ENCODE data around the gene PRKCZ. TPM values are rescaled to one million over a fixed set of nuclear protein-coding genes. Genes with fewer than 3 reads are reported as not detected.
"Not testable (repeated sequence)": the region's sequence is repeated elsewhere in the genome, so short reads cannot be mapped to it uniquely, and the experiment has no call there.

The PRKCZ gene
- total RNA-seq, 2 experiments from 2014 or later, result 6.7 to 8.0 TPM

DNA sequence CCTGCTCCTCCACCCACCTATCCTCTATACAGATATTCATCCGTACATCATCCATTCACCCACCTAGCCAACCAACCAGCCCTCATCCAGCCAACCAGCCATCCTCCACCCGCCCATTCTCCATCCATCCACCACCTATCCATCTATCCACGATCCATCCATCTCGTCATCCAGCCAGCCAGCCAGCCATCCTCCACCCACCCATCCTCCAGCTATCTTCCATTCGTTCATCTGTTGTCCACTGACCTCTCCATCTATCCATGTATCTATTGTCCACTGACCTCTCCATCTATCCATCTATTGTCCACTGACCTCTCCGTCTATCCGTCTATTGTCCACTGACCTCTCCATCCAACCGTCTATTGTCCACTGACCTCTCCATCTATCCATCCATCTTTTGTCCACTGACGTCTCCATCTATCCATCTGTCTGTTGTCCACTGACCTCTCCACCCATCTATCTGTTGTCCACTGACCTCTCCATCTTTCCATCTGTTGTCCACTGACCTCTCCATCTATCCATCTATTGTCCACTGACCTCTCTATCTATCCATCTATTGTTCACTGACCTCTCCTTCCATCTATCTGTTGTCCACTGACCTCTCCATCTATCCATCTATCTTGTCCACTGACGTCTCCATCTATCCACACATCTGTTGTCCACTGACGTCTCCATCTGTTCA lies 96.8 kb downstream of the PRKCZ start:
- ChIA-PET POLR2A (no interaction called here), CTCF (interaction anchor here (1.8 kb wide), 1 partner anchor 27 kb away, joined by 7 read pairs; no protein-coding TSS in a partner anchor)
- Mint-ChIP-seq H3K36me3 (ENCODE audit: low read depth) (no peaks in the 10 kb centered on the region), H3K4me3 (no peak overlapping the region), H3K27me3 (no peaks in the 10 kb centered on the region), H3K4me1 (peaks cover 13% of the 10 kb centered on the region), H3K27ac (no peak overlapping the region), H3K9me3 (no peaks in the 10 kb centered on the region)
- no peak for DNase-seq

DNA sequence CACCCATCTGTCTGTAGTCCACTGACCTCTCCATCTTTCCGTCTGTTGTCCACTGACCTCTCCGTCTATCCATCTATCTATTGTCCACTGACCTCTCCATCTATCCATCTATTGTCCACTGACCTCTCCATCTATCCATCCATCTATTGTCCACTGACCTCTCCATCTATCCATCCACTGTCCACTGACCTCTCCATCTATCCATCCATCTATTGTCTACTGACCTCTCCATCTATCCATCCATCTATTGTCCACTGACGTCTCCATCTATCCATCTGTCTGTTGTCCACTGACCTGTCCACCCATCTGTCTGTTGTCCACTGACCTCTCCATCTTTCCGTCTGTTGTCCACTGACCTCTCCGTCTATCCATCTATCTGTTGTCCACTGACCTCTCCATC lies 97.7 kb downstream of the PRKCZ start:
- H3K36me3 Mint-ChIP-seq (ENCODE audit: low read depth); CTCF ChIA-PET; H3K9me3 Mint-ChIP-seq; H3K27ac Mint-ChIP-seq; POLR2A ChIA-PET; DNase-seq; H3K27me3 Mint-ChIP-seq; H3K4me3 Mint-ChIP-seq: not testable (repeated sequence)
- peaks cover 13% of the 10 kb centered on the region for H3K4me1 Mint-ChIP-seq

DNA sequence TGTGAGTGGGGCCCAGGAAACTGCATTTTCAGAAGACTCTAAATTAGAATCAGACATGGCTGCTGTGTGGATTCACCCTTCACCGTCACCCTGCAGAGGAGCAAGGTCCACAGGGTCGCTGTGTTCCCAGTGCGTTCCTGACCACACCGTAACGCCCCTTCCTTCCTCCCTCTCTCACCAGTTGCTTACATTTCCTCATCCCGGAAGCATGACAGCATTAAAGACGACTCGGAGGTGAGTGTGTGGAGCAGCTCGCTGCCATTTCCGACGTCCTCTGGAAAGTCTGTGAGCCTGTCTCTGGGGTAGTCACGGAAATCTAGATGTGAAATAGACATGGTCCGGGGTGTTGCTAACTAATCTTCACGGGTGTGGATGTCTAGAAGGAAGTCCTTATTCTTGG lies 98.5 kb downstream of the PRKCZ start:
- no peaks in the 10 kb centered on the region for H3K36me3 Mint-ChIP-seq (ENCODE audit: low read depth)
- no peaks in the 10 kb centered on the region for H3K9me3 Mint-ChIP-seq
- H3K4me3 Mint-ChIP-seq, result no peak overlapping the region
- CTCF ChIA-PET, result interaction anchor here (1.2 to 2.6 kb wide), 6 partner anchors 8 to 107 kb away, joined by 3 to 21 read pairs (median 8); no protein-coding TSS in a partner anchor
- POLR2A ChIA-PET, result interaction anchor here (0.6 to 1.4 kb wide), 5 partner anchors 9 to 243 kb away, joined by 3 to 5 read pairs (median 3); partner anchors contain the start of gene RER1
- peak; percentile 84 for DNase-seq
- H3K27ac Mint-ChIP-seq, result no peak overlapping the region
- peaks cover 13% of the 10 kb centered on the region for H3K4me1 Mint-ChIP-seq
- no peaks in the 10 kb centered on the region for H3K27me3 Mint-ChIP-seq

DNA sequence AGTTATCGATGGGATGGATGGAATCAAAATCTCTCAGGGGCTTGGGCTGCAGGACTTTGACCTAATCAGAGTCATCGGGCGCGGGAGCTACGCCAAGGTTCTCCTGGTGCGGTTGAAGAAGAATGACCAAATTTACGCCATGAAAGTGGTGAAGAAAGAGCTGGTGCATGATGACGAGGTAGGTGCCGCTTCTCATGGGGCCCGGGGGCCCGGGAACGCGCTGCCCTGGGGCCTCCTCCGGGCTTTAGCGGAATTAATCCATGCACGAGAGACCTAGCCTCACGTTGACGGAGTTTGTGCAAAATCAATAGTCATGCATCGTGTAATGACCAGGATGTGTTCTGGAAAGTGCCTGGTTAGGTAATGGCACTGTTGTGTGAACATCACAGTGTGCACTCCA lies 100.6 kb downstream of the PRKCZ start:
- ChIA-PET POLR2A (interaction anchor here (1.0 kb wide), 1 partner anchor 10 kb away, joined by 4 read pairs; no protein-coding TSS in a partner anchor), CTCF (interaction anchor here (0.8 to 2.6 kb wide), 7 partner anchors 10 to 106 kb away, joined by 3 to 21 read pairs (median 4); partner anchors contain the start of gene FAAP20)
- Mint-ChIP-seq H3K27ac (no peak overlapping the region), H3K9me3 (peaks cover 5% of the 10 kb centered on the region), H3K4me3 (no peak overlapping the region), H3K4me1 (peaks cover 13% of the 10 kb centered on the region), H3K27me3 (no peaks in the 10 kb centered on the region), H3K36me3 (ENCODE audit: low read depth) (peaks cover 7% of the 10 kb centered on the region)
- no peak for DNase-seq

DNA sequence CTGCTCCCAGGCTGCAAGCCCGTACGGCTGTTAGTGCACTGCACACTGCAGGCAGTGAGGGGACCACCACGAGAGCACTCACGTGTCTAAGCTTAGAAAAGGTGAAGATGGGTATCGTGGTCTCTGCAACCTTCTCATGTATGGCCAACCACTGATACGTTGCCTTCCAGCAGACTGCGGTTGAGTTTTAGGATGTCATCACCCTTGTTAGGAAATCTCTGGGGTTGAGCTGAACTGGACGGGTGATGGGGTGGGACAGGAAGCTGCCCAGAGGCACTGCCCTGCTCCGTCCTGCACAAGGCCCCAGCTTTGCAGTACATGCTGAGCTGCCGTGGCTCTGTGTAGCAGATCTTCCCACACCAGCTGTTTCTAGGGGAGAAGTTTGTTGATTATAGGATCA lies 101.0 kb downstream of the PRKCZ start:
- ChIA-PET CTCF (interaction anchor here (0.8 to 1.7 kb wide), 6 partner anchors 10 to 106 kb away, joined by 3 to 6 read pairs (median 4); partner anchors contain the start of gene FAAP20), POLR2A (no interaction called here)
- no peak for DNase-seq
- Mint-ChIP-seq H3K27ac (peak overlapping the region; percentile 7), H3K27me3 (no peaks in the 10 kb centered on the region), H3K36me3 (ENCODE audit: low read depth) (peaks cover 7% of the 10 kb centered on the region), H3K4me3 (no peak overlapping the region), H3K9me3 (peaks cover 5% of the 10 kb centered on the region), H3K4me1 (peaks cover 13% of the 10 kb centered on the region)

DNA sequence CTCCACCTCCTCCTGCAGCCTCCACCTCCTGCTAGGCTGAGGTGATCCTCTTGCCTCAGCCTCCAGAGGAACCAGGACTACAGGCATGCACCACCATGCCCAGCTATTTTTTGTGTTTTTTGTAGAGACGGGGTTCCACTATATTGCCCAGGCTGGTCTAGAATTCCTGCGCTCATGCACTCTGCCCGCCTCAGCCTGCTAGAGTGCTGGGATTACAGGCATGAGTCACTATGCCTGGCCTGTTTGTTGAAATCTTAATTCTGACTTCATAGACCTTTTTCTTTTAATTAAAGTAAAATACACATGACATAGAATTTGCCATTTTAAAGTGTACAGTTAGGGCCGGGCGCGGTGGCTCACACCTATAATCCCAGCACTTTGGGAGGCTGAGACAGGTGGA lies 101.7 kb downstream of the PRKCZ start:
- Mint-ChIP-seq H3K36me3 (ENCODE audit: low read depth) (peaks cover 7% of the 10 kb centered on the region), H3K27me3 (no peaks in the 10 kb centered on the region), H3K4me3 (no peak overlapping the region), H3K4me1 (peaks cover 13% of the 10 kb centered on the region), H3K27ac (no peak overlapping the region), H3K9me3 (peaks cover 5% of the 10 kb centered on the region)
- ChIA-PET CTCF (interaction anchor here (0.8 to 1.6 kb wide), 4 partner anchors 11 to 43 kb away, joined by 3 to 5 read pairs (median 3); partner anchors contain the start of gene FAAP20), POLR2A (no interaction called here)
- DNase-seq, result no peak

DNA sequence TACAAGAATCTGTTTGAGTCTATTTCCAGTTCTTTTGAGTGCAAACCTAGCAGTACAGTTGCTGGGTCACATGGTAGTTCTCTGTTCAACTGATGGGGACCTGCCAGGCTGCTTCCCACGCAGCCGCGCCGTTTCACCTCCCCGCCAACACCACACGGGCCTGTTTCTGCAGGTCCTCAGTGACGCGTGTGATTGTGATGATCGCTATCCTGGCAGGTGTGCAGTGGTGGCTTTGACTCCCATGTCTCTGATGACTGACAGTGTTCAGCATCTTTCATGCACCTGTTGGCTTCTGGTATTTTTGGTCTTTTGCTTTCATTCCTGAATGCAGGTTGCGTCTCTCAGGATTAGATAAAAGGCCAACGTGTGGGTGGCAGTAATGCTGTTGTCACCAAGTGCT lies 102.7 kb downstream of the PRKCZ start:
- ChIA-PET CTCF (no interaction called here), POLR2A (no interaction called here)
- peaks cover 5% of the 10 kb centered on the region for H3K9me3 Mint-ChIP-seq
- H3K4me3 Mint-ChIP-seq, result no peak overlapping the region
- no peak for DNase-seq
- H3K27ac Mint-ChIP-seq, result no peak overlapping the region
- H3K4me1 Mint-ChIP-seq, result peaks cover 13% of the 10 kb centered on the region
- peaks cover 7% of the 10 kb centered on the region for H3K36me3 Mint-ChIP-seq (ENCODE audit: low read depth)
- H3K27me3 Mint-ChIP-seq, result no peaks in the 10 kb centered on the region

DNA sequence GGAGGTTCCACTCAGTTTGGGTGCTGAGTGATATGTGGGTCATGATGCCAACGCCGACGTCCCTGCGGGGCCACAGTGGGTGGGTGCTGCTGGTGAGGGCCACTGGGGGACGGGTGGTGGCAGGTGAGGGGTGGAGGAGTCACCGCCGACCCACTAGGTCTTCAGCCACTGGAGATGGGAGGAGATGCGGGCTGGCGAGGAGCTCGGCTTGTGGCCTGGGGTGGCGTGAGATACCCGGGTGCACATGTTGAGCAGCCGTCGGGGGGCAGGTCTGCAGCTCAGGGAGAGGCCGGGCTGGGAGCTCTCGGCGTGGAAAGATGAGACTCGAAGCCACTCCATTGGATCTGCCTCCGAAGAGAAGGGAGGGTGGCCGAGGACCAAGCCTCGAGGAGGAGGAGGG lies 103.8 kb downstream of the PRKCZ start:
- ChIA-PET POLR2A (no interaction called here), CTCF (no interaction called here)
- no peak overlapping the region for H3K27ac Mint-ChIP-seq
- no peak for DNase-seq
- H3K9me3 Mint-ChIP-seq, result peaks cover 5% of the 10 kb centered on the region
- peaks cover 7% of the 10 kb centered on the region for H3K36me3 Mint-ChIP-seq (ENCODE audit: low read depth)
- no peak overlapping the region for H3K4me3 Mint-ChIP-seq
- H3K27me3 Mint-ChIP-seq, result no peaks in the 10 kb centered on the region
- H3K4me1 Mint-ChIP-seq, result peaks cover 13% of the 10 kb centered on the region

DNA sequence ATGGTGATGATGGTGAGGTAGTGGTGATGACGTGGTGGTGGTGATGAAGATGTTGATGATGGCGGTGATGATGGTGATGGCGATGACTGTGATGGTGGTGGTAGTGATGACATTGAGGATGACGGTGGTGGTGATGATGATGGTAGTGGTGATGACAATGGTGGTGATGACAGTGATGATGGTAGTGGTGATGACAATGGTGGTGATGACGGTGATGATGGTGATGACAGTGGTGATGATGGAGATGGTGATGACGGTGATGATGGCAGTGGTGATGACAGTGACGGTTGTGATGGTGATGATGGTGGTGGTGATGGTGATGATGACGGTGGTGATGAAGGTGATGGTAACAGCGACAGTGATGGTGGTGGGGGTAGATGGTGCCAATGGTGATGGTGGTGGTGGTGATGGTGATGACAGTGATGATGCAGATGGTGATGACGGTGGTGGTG lies 105.0 kb downstream of the PRKCZ start:
- H3K4me1 Mint-ChIP-seq, result peaks cover 12% of the 10 kb centered on the region
- CTCF ChIA-PET, result no interaction called here

DNA sequence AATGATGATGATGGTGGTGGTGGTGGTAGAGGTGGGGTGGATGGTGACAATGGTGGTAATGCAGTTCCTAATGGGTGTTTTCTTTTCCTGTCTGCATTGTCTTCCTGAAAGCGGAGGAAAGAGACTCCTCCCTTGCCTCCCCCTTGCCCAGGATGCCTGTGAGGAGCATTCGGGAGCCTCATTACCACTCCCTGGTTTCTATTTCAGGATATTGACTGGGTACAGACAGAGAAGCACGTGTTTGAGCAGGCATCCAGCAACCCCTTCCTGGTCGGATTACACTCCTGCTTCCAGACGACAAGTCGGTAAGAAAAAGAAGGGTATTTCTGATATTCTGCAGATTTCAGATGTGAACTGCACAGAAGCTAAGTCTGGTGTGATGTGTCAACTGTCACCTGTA lies 105.6 kb downstream of the PRKCZ start:
- DNase-seq, result no peak
- H3K4me3 Mint-ChIP-seq, result no peak overlapping the region
- H3K4me1 Mint-ChIP-seq, result peaks cover 5% of the 10 kb centered on the region
- no peaks in the 10 kb centered on the region for H3K27me3 Mint-ChIP-seq
- POLR2A ChIA-PET, result no interaction called here
- CTCF ChIA-PET, result no interaction called here
- peaks cover 7% of the 10 kb centered on the region for H3K36me3 Mint-ChIP-seq (ENCODE audit: low read depth)
- no peak overlapping the region for H3K27ac Mint-ChIP-seq
- H3K9me3 Mint-ChIP-seq, result peaks cover 5% of the 10 kb centered on the region

More for the DNA sequence above, 105.0 kb downstream of the PRKCZ start:
- H3K27ac Mint-ChIP-seq, result no peak overlapping the region
- no peak overlapping the region for H3K4me3 Mint-ChIP-seq
- H3K36me3 Mint-ChIP-seq (ENCODE audit: low read depth), result peaks cover 7% of the 10 kb centered on the region
- DNase-seq, result no peak
- H3K9me3 Mint-ChIP-seq, result peaks cover 5% of the 10 kb centered on the region
- H3K27me3 Mint-ChIP-seq, result no peaks in the 10 kb centered on the region
- POLR2A ChIA-PET, result no interaction called here

DNA sequence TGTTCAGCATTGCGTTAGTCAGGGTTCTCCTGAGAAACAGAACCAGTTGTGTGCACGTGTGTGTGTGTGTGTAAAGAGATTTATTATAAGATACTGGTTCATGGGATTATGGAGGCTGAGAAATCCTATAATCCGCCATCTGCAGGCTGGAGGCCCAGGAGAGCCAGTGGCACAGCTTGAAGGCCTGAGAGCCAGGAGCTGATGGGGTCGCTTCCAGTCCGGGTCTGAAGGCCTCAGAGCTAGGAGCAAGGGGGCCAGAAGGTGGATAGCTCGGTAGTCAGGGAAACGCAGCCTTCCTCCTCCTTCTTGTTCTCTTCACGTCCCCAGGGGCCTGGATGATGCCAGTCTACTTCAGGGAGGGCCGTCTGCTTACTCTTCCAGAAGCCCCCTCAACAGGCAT lies 106.7 kb downstream of the PRKCZ start:
- CTCF ChIA-PET, result interaction anchor here (1.0 to 1.2 kb wide), 2 partner anchors 17 to 67 kb away, joined by 3 read pairs; no protein-coding TSS in a partner anchor
- Mint-ChIP-seq H3K4me3 (no peak overlapping the region), H3K9me3 (peaks cover 5% of the 10 kb centered on the region), H3K36me3 (ENCODE audit: low read depth) (peaks cover 7% of the 10 kb centered on the region), H3K27ac (no peak overlapping the region), H3K4me1 (no peaks in the 10 kb centered on the region), H3K27me3 (no peaks in the 10 kb centered on the region)
- POLR2A ChIA-PET, result no interaction called here
- DNase-seq, result no peak

DNA sequence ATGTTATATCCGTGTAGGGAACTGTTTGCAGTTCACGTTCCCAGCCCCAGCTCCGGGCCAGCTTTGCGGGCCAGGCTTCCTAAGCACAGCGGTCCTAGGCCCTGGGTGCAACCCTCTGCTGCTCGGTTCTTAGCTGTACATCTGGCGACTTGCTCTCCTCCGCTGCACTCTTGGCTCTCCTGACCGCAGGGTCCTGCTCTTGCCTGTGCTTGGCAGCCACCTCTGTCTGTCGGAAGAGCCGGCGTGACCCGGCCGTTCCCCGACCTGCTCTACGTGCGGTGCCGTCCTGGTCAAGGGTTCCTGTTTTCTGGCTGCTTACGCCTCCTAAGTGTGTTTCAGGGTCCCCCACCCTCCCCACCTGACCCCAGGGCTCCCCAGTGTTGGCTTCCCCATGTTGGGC lies 107.6 kb downstream of the PRKCZ start:
- CTCF ChIA-PET, result no interaction called here
- H3K27ac Mint-ChIP-seq, result no peak overlapping the region
- no peaks in the 10 kb centered on the region for H3K27me3 Mint-ChIP-seq
- H3K4me1 Mint-ChIP-seq, result no peaks in the 10 kb centered on the region
- peaks cover 9% of the 10 kb centered on the region for H3K36me3 Mint-ChIP-seq (ENCODE audit: low read depth)
- peaks cover 5% of the 10 kb centered on the region for H3K9me3 Mint-ChIP-seq
- DNase-seq, result no peak
- no peak overlapping the region for H3K4me3 Mint-ChIP-seq
- POLR2A ChIA-PET, result no interaction called here

DNA sequence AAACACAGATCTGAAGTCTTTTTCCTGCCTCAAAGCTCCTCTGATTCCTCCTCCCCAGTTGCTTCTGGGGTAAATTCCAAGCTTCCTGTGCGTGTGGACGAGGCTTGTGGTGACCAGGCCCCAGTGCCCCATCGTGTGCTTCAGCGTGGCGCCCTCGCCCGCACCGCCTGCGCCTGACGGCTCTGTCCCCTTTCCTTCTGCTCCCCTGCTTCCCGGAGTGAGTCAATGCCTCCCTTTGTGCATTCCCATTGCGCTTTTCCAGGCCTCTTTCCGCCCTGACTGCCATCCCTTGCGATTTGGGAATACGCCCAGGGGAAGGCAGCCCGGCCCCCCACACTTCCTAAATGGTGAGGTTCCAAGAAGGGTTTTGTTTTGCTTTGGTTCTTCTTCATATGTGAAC lies 108.1 kb downstream of the PRKCZ start:
- Mint-ChIP-seq H3K27me3 (no peaks in the 10 kb centered on the region), H3K4me3 (no peak overlapping the region), H3K9me3 (peaks cover 5% of the 10 kb centered on the region), H3K36me3 (ENCODE audit: low read depth) (peaks cover 11% of the 10 kb centered on the region), H3K27ac (no peak overlapping the region), H3K4me1 (no peaks in the 10 kb centered on the region)
- ChIA-PET CTCF (interaction anchor here (1.2 kb wide), 1 partner anchor 18 kb away, joined by 3 read pairs; no protein-coding TSS in a partner anchor), POLR2A (no interaction called here)
- no peak for DNase-seq

DNA sequence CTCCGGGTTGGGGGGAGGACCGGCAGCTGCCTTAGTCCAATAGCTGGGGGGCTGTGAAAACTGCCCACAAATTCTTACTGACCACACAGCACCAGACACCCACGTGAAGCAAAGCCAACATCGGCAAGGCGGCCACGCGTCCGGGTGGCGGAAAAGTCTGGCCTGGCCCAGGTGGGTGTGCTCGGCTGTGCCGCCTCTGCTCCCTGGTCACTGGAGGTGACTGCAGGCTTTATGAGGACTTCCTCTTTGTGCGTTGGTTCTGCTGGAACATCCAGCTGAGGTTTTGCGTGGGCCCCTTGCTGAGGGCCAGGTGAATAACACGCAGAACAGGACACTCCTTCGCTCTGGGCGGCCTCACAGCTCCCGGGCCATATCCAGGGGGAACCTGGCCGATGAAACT lies 108.9 kb downstream of the PRKCZ start:
- Mint-ChIP-seq H3K9me3 (peaks cover 5% of the 10 kb centered on the region), H3K4me1 (no peaks in the 10 kb centered on the region), H3K36me3 (ENCODE audit: low read depth) (peaks cover 11% of the 10 kb centered on the region), H3K27ac (no peak overlapping the region), H3K4me3 (no peak overlapping the region), H3K27me3 (no peaks in the 10 kb centered on the region)
- CTCF ChIA-PET, result interaction anchor here (1.2 kb wide), 1 partner anchor 19 kb away, joined by 3 read pairs; no protein-coding TSS in a partner anchor
- POLR2A ChIA-PET, result no interaction called here
- DNase-seq, result no peak
